Right lobe of liver (tissue), 4 donors: ENCODE results near the gene ESRRB.

Source experiments
- POLR2A ChIP-seq: fragments of 450-650 bp; IDR thresholded peaks from one replicate; pipeline ENCODE4 v1.6.1; 2017; ENCODE audit warnings: antibody characterized with exemption, mild to moderate bottlenecking
- TF ChIP-seq, protein P1 (sequence below), 4 donors: fragments of 200-600 bp in 3 of 4; fragments of 450-650 bp in 1 of 4; IDR thresholded peaks; one replicate each; pipeline versions ENCODE4 v1.5.1 to v1.8.0; 2016 to 2022; ENCODE audit warnings: antibody characterized with exemption in 4 of 4, mild to moderate bottlenecking in 2 of 4
- donor health status: DM: no; HTN: no; CAD: no.
- donor health status: DM: no; HTN: no; CAD: no.
- donor health status: DM: no; HTN: yes; CAD: no.

DNA sequence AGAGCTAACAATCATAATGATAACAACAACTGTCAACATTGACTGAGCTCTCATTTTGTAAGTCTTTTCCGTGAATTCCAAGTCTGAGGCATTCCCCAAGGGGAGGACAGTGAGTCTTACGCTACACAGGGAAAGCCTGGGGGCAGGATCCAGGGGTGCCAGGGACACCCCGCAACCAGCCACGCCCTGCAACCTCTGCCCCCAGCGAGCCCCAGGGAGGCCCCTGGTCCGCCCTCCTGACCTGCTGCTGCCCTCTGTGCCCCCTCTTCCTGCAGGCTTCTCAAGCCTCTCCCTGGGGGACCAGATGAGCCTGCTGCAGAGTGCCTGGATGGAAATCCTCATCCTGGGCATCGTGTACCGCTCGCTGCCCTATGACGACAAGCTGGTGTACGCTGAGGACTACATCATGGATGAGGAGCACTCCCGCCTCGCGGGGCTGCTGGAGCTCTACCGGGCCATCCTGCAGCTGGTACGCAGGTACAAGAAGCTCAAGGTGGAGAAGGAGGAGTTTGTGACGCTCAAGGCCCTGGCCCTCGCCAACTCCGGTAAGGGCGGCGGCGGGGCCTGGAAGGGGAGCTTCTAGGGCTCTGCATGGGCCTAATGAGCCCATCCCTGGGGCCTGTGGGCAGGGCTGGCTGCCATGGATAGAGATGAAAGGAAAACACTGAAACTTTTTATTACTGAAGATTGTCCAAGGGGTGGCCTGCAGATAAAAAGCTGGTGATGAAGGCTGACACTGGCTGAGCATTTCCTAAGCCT is 115.4 kb downstream of the ESRRB start:
- TF ChIP-seq, protein P1, sequence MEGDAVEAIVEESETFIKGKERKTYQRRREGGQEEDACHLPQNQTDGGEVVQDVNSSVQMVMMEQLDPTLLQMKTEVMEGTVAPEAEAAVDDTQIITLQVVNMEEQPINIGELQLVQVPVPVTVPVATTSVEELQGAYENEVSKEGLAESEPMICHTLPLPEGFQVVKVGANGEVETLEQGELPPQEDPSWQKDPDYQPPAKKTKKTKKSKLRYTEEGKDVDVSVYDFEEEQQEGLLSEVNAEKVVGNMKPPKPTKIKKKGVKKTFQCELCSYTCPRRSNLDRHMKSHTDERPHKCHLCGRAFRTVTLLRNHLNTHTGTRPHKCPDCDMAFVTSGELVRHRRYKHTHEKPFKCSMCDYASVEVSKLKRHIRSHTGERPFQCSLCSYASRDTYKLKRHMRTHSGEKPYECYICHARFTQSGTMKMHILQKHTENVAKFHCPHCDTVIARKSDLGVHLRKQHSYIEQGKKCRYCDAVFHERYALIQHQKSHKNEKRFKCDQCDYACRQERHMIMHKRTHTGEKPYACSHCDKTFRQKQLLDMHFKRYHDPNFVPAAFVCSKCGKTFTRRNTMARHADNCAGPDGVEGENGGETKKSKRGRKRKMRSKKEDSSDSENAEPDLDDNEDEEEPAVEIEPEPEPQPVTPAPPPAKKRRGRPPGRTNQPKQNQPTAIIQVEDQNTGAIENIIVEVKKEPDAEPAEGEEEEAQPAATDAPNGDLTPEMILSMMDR (IDR thresholded peaks at IDR 0.05): no peak
- no peak for TF ChIP-seq POLR2A
